Kidney tubule cell (primary cell): ENCODE results near the gene NASP.

Experiments
- DNase-seq: peaks from one replicate; pipeline ENCODE4 v3.0.0-alpha.2; 2018; ENCODE audit warnings: low spot score

Gene NASP

GRCh38 chr1:45619149-45619921, 35.5 kb downstream of the NASP start:
- DNase-seq = no peak

- DNase-seq = no peak
Measured at GRCh38 chr1:45620588-45621500, 37.0 kb downstream of the NASP start.

- no peak for DNase-seq
Measured at GRCh38 chr1:45621501-45621836, 37.6 kb downstream of the NASP start.

- DNase-seq = no peak
Measured at GRCh38 chr1:45621895-45622523, 38.2 kb downstream of the NASP start.

- no peak for DNase-seq
Measured at GRCh38 chr1:45622524-45623394, 38.9 kb downstream of the NASP start.

GRCh38 chr1:45623972-45624371, 40.1 kb downstream of the NASP start, which contains the start of gene CCDC17:
Gene CCDC17 (minus strand): TSS chr1:45624054. CDS start chr1:45623909, 145 bp downstream.
- DNase-seq = no peak

GRCh38 chr1:45629035-45629434, 45.2 kb downstream of the NASP start:
- DNase-seq = no peak

- DNase-seq = no peak
Measured at GRCh38 chr1:45630429-45630828, 46.6 kb downstream of the NASP start.

- no peak for DNase-seq
Measured at GRCh38 chr1:45635211-45635610, 51.4 kb downstream of the NASP start.

GRCh38 chr1:45640293-45640692, 56.5 kb downstream of the NASP start:
- no peak for DNase-seq

- no peak for DNase-seq
Measured at GRCh38 chr1:45643321-45643720, 59.5 kb downstream of the NASP start.

- peak; percentile 59 for DNase-seq
Measured at GRCh38 chr1:45643978-45644377, 60.1 kb downstream of the NASP start.

GRCh38 chr1:45644661-45645060, 60.8 kb downstream of the NASP start:
- DNase-seq = no peak

- no peak for DNase-seq
Measured at GRCh38 chr1:45647248-45648021, 63.6 kb downstream of the NASP start.

- no peak for DNase-seq
Measured at GRCh38 chr1:45654540-45655280, 70.9 kb downstream of the NASP start.

- no peak for DNase-seq
Measured at GRCh38 chr1:45656573-45657226, 72.9 kb downstream of the NASP start.

GRCh38 chr1:45658171-45658570, 74.3 kb downstream of the NASP start:
- no peak for DNase-seq

- no peak for DNase-seq
Measured at GRCh38 chr1:45659222-45659621, 75.4 kb downstream of the NASP start.

- DNase-seq = no peak
Measured at GRCh38 chr1:45660336-45660735, 76.5 kb downstream of the NASP start.

GRCh38 chr1:45666836-45667235, 83.0 kb downstream of the NASP start:
- DNase-seq = no peak
